Osteoblast (primary cell): ENCODE results near the gene SUGCT. TPM values are rescaled to one million over a fixed set of nuclear protein-coding genes. Genes with fewer than 3 reads are reported as not detected.

Experiments
- DNase-seq: peaks from one replicate; pipeline ENCODE4 v3.0.0; 2011; ENCODE audit warnings: low spot score, mixed read lengths; ENCODE audit not compliant: insufficient read length; ENCODE audit errors: missing footprints
- H2AFZ ChIP-seq: 2 replicates; pipeline ENCODE4 v1.6.0; 2011; ENCODE audit warnings: mild to moderate bottlenecking, low read length
- H3K27ac ChIP-seq: 2 replicates; pipeline ENCODE4 v1.5.1; 2011; ENCODE audit warnings: mild to moderate bottlenecking, low read depth, low read length, moderate library complexity
- H3K27me3 ChIP-seq: 2 replicates; pipeline ENCODE4 v1.6.0; 2012; ENCODE audit warnings: mild to moderate bottlenecking, control low read depth, inconsistent platforms, low read length, moderate library complexity; ENCODE audit not compliant: insufficient read depth
- H3K36me3 ChIP-seq: 2 replicates; pipeline ENCODE4 v1.5.1; 2011; ENCODE audit warnings: mild to moderate bottlenecking, low read length, control low read depth, moderate library complexity; ENCODE audit not compliant: insufficient read depth
- H3K4me1 ChIP-seq: 2 replicates; pipeline ENCODE4 v1.5.1; 2011; ENCODE audit warnings: mild to moderate bottlenecking, low read length, control low read depth, moderate library complexity; ENCODE audit not compliant: insufficient read depth
- H3K4me2 ChIP-seq: 2 replicates; pipeline ENCODE4 v1.6.0; 2011; ENCODE audit warnings: mild to moderate bottlenecking, low read length; ENCODE audit not compliant: insufficient read depth
- H3K4me3 ChIP-seq: fragments of 200-600 bp; sonication (generic); 3 replicates; pipeline ENCODE4 v1.5.1; 2012; ENCODE audit warnings: mild to moderate bottlenecking, low read length, inconsistent platforms; ENCODE audit not compliant: insufficient read depth
- H3K79me2 ChIP-seq: 2 replicates; pipeline ENCODE4 v1.6.0; 2012; ENCODE audit warnings: mild to moderate bottlenecking, low read length, control low read depth, inconsistent platforms; ENCODE audit not compliant: insufficient read depth
- H3K9me3 ChIP-seq: 2 replicates; pipeline ENCODE4 v1.5.1; 2011; ENCODE audit warnings: low read depth, low read length, control low read depth
- H4K20me1 ChIP-seq: 2 replicates; pipeline ENCODE4 v1.6.0; 2012; ENCODE audit warnings: mild to moderate bottlenecking, low read length, control low read depth; ENCODE audit not compliant: insufficient read depth
- total RNA-seq: library from RNA; depleted of rRNA; stranded (reverse); fragments of >200 nt; gene quantifications from 2 replicates; pipeline ENCODE4 v1.2.3, GENCODE V29; 2012
- TF ChIP-seq, protein P1 (sequence below): IDR thresholded peaks from 2 replicates; pipeline ENCODE4 v1.5.1; 2011; ENCODE audit warnings: mild to moderate bottlenecking, low read depth, low read length, moderate library complexity; ENCODE audit errors: extremely low read depth

The SUGCT gene
- total RNA-seq, 1 donor: 21.7 TPM

- H3K27ac ChIP-seq: no peak overlapping the region
- no peak overlapping the region for H3K4me2 ChIP-seq
- TF ChIP-seq, protein P1, sequence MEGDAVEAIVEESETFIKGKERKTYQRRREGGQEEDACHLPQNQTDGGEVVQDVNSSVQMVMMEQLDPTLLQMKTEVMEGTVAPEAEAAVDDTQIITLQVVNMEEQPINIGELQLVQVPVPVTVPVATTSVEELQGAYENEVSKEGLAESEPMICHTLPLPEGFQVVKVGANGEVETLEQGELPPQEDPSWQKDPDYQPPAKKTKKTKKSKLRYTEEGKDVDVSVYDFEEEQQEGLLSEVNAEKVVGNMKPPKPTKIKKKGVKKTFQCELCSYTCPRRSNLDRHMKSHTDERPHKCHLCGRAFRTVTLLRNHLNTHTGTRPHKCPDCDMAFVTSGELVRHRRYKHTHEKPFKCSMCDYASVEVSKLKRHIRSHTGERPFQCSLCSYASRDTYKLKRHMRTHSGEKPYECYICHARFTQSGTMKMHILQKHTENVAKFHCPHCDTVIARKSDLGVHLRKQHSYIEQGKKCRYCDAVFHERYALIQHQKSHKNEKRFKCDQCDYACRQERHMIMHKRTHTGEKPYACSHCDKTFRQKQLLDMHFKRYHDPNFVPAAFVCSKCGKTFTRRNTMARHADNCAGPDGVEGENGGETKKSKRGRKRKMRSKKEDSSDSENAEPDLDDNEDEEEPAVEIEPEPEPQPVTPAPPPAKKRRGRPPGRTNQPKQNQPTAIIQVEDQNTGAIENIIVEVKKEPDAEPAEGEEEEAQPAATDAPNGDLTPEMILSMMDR: no peak
- H3K9me3 ChIP-seq: no peaks in the 10 kb centered on the region
- H3K4me3 ChIP-seq: no peak overlapping the region
- H3K27me3 ChIP-seq: no peaks in the 10 kb centered on the region
- no peaks in the 10 kb centered on the region for H3K36me3 ChIP-seq
- H2AFZ ChIP-seq: no peak overlapping the region
- no peaks in the 10 kb centered on the region for H3K79me2 ChIP-seq
- no peaks in the 10 kb centered on the region for H4K20me1 ChIP-seq
- H3K4me1 ChIP-seq: no peaks in the 10 kb centered on the region
- no peak for DNase-seq
Measured at GRCh38 chr7:40282858-40283257, 148.1 kb downstream of the SUGCT start.

DNA sequence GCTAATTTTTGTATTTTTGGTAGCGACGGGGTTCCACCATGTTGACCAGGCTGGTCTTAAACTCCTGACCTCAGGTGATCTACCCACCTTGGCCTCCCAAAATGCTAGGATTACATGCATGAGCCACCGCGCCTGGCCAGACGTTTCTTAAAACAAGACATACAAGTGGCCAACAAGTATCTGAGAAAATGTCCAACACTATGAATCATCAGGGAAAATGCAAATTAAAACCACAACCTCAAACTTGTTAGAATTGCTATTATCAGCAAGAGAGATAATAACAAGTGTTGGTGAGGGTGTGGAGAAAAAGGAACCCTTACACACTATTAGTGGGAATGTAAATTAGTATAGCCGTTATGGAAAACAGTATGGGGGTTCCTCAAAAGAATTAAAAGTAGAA is 148.6 kb downstream of the SUGCT start:
- no peaks in the 10 kb centered on the region for H3K79me2 ChIP-seq
- DNase-seq: no peak
- TF ChIP-seq, protein P1: no peak
- H3K36me3 ChIP-seq: no peaks in the 10 kb centered on the region
- no peak overlapping the region for H3K4me2 ChIP-seq
- no peak overlapping the region for H2AFZ ChIP-seq
- H3K27me3 ChIP-seq: no peaks in the 10 kb centered on the region
- no peak overlapping the region for H3K27ac ChIP-seq
- H4K20me1 ChIP-seq: no peaks in the 10 kb centered on the region
- H3K4me3 ChIP-seq: no peak overlapping the region
- H3K4me1 ChIP-seq: no peaks in the 10 kb centered on the region
- no peaks in the 10 kb centered on the region for H3K9me3 ChIP-seq

DNA sequence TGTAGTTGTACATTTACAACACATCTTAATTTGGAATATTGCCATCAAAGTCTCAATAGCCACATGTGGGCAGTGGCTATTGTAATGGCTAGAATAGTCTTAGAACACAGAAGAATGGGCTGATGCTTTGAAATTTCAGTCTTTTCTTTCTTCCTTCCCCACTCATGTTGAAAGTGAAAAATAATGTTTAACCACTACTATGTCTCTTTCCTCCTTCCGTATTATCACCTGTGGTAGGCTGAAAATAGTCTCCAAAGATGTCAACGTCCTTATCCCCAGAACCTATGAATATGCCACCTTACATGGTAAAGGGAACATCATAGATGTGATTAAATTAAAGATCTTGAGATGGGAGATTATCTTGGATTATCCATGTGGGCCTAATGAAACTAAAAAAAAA is 154.0 kb downstream of the SUGCT start:
- H3K4me1 ChIP-seq: no peaks in the 10 kb centered on the region
- no peak overlapping the region for H3K27ac ChIP-seq
- no peaks in the 10 kb centered on the region for H3K36me3 ChIP-seq
- H3K79me2 ChIP-seq: no peaks in the 10 kb centered on the region
- no peak for DNase-seq
- no peaks in the 10 kb centered on the region for H4K20me1 ChIP-seq
- TF ChIP-seq, protein P1: no peak
- H3K4me3 ChIP-seq: no peak overlapping the region
- H3K27me3 ChIP-seq: no peaks in the 10 kb centered on the region
- no peaks in the 10 kb centered on the region for H3K9me3 ChIP-seq
- H2AFZ ChIP-seq: no peak overlapping the region
- no peak overlapping the region for H3K4me2 ChIP-seq

- H4K20me1 ChIP-seq: no peaks in the 10 kb centered on the region
- H3K4me1 ChIP-seq: peaks cover 52% of the 10 kb centered on the region
- no peak for DNase-seq
- no peaks in the 10 kb centered on the region for H3K9me3 ChIP-seq
- peak overlapping the region; percentile 36 for H3K4me2 ChIP-seq
- no peaks in the 10 kb centered on the region for H3K79me2 ChIP-seq
- no peak overlapping the region for H2AFZ ChIP-seq
- H3K27ac ChIP-seq: peak overlapping the region; percentile 97
- no peaks in the 10 kb centered on the region for H3K36me3 ChIP-seq
- H3K4me3 ChIP-seq: no peak overlapping the region
- TF ChIP-seq, protein P1: no peak
- no peaks in the 10 kb centered on the region for H3K27me3 ChIP-seq
Measured at GRCh38 chr7:40297741-40298311, 163.0 kb downstream of the SUGCT start.
